ENCODE results near the gene CBFA2T3.

DNA sequence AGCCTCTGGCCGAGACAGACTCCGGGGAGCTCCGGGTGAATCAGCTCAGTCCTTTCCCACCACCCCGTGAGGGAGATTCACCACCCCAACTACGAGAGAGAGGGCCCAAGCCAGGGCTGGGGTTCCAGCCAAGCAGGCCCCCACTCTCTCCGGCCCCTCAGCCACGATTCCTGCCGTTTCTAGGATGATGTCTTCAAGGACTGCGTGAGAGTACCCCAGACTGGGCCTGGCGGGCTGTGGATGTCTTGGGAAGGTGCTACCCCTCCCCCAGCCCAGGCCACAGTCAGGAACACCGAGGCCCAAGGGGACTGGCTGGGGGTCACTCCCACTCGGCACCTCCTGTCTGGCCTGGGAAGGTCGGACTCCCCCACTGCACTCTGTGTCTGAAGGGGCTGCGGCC lies 89.0 kb downstream of the CBFA2T3 start:
- TF ChIP-seq ZNF776 (tag by site-specific recombination; IDR thresholded peaks at IDR 0.05; ENCODE audit: borderline replicate concordance) = no peak
- TF ChIP-seq ZNF121 (tag by site-specific recombination; IDR thresholded peaks at IDR 0.05) = no peak
- no peak for TF ChIP-seq ZNF292 (tag by site-specific recombination; IDR thresholded peaks at IDR 0.05; ENCODE audit: borderline replicate concordance, low read depth)
- TF ChIP-seq ATF2 (tag by site-specific recombination; IDR thresholded peaks at IDR 0.05; ENCODE audit: low read depth) = no peak
- no peak for TF ChIP-seq CTCF (tag by site-specific recombination; IDR thresholded peaks at IDR 0.05)
- TF ChIP-seq, protein P1, sequence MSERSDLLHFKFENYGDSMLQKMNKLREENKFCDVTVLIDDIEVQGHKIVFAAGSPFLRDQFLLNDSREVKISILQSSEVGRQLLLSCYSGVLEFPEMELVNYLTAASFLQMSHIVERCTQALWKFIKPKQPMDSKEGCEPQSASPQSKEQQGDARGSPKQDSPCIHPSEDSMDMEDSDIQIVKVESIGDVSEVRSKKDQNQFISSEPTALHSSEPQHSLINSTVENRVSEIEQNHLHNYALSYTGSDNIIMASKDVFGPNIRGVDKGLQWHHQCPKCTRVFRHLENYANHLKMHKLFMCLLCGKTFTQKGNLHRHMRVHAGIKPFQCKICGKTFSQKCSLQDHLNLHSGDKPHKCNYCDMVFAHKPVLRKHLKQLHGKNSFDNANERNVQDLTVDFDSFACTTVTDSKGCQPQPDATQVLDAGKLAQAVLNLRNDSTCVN (tag by site-specific recombination; optimal IDR thresholded peaks at IDR 0.05) = no peak
- no peak for TF ChIP-seq REST (tag by site-specific recombination; IDR thresholded peaks at IDR 0.05)
- TF ChIP-seq ZBTB21 (tag by site-specific recombination; IDR thresholded peaks at IDR 0.05) = no peak
- no peak for TF ChIP-seq ZNF416 (tag by site-specific recombination; IDR thresholded peaks at IDR 0.05)
- TF ChIP-seq MEIS1 (CRISPR knock-in tag; IDR thresholded peaks at IDR 0.05; ENCODE audit: borderline replicate concordance) = no peak
- TF ChIP-seq ZNF747 (tag by site-specific recombination; IDR thresholded peaks at IDR 0.05) = no peak

Data from HEK293 (cell line).